K562 (cell line): ENCODE data around the gene DTX3. TPM values are rescaled to one million over a fixed set of nuclear protein-coding genes. Genes with fewer than 3 reads are reported as not detected.
A peak's percentile ranks its signal among the peaks of the same experiment; 100 is the strongest.

Source experiments
- ATAC-seq: fragments of 200-7000 bp; cut with Tn5 transposase; 3 replicates; pipeline ENCODE4 v1.9.1; 2020; ENCODE audit warnings: moderate library complexity
- Bru-seq: library from RNA; stranded (reverse); fragments of 400-500 nt; gene quantifications from one replicate; lab custom pipeline; 2021; lab: Mats Ljungman, UMichigan
- BruChase-seq, 2 experiments: library from RNA; stranded (reverse); fragments of 400-500 nt; gene quantifications; one replicate each; lab custom pipeline; 2021; lab: Mats Ljungman, UMichigan
- BruUV-seq: library from RNA; stranded (reverse); fragments of 400-500 nt; replicated peaks from 2 replicates; lab custom pipeline; 2021; lab: Mats Ljungman, UMichigan
- CTCF ChIA-PET: fragments of 300-600 bp; formaldehyde crosslinking; extraction: SDS; loops from one replicate; lab custom pipeline; 2021; ENCODE audit warnings: low intra/inter-chr PET ratio; lab: Yijun Ruan, JAX
- POLR2A ChIA-PET: fragments of 300-600, 350-650 bp; sonication (Branson Sonifier 250); formaldehyde crosslinking; extraction: SDS; loops from one replicate; lab custom pipeline; 2021; ENCODE audit warnings: antibody characterized with exemption, inconsistent platforms; lab: Yijun Ruan, JAX
- DNase-seq, 4 experiments: peaks; one replicate each; pipeline versions ENCODE4 v3.0.0 to v3.0.0-alpha.2; 2011 to 2018; ENCODE audit warnings: low spot score in 3 of 4, mixed read lengths in 3 of 4; ENCODE audit errors: extremely low read depth in 1 of 4
- FAIRE-seq: peaks from 2 replicates; lab custom pipeline; 2011; peaks lifted over from hg19 to GRCh38; lab: Jason Lieb, UNC
- H2AFZ ChIP-seq: 2 replicates; pipeline ENCODE4 v1.6.0; 2011; ENCODE audit warnings: low read depth, low read length, control low read depth, inconsistent platforms
- H3K27ac ChIP-seq: fragments of 200-600 bp; 3 replicates; pipeline ENCODE4 v1.8.0; 2011; ENCODE audit warnings: low read depth, mild to moderate bottlenecking, control low read depth, inconsistent platforms, low read length, moderate library complexity, mixed read lengths; ENCODE audit errors: extremely low read depth
- H3K27me3 ChIP-seq, 2 experiments: fragments of 300-600 bp in 1 of 2; 2 replicates in 1 of 2; 3 replicates in 1 of 2; pipeline versions ENCODE4 v1.6.0 to v1.8.0; 2011; ENCODE audit warnings: inconsistent platforms in 2 of 2, low read length in 2 of 2, mild to moderate bottlenecking in 1 of 2, mixed read lengths in 1 of 2, moderate library complexity in 1 of 2; ENCODE audit not compliant: control insufficient read depth in 2 of 2, insufficient read depth in 2 of 2
- H3K36me3 ChIP-seq: fragments of 300-600 bp; 3 replicates; pipeline ENCODE4 v1.8.0; 2011; ENCODE audit warnings: mild to moderate bottlenecking, low read length, inconsistent platforms; ENCODE audit not compliant: control insufficient read depth, insufficient read depth
- H3K4me1 ChIP-seq, 2 experiments: fragments of 200-600 bp in 1 of 2; replicated peaks in 1 of 2; 2 replicates in 1 of 2; 3 replicates in 1 of 2; pipeline versions ENCODE4 v1.5.1 to v1.8.0; 2011; ENCODE audit warnings: inconsistent platforms in 2 of 2, low read length in 2 of 2, mild to moderate bottlenecking in 1 of 2, mixed read lengths in 1 of 2, moderate library complexity in 1 of 2; ENCODE audit not compliant: control insufficient read depth in 2 of 2, insufficient read depth in 2 of 2
- H3K4me2 ChIP-seq: 2 replicates; pipeline ENCODE4 v1.6.1; 2011; ENCODE audit warnings: low read length, control low read depth, inconsistent platforms, mixed read lengths; ENCODE audit not compliant: insufficient read depth
- H3K4me3 ChIP-seq: fragments of 200-600 bp; sonication (generic), shearing (Covaris generic); 2 replicates; pipeline ENCODE4 v1.5.1; 2016; ENCODE audit warnings: control low read depth, inconsistent platforms
- H3K79me2 ChIP-seq: fragments of 200-600 bp; 3 replicates; pipeline ENCODE4 v1.8.0; 2011; ENCODE audit warnings: low read length, inconsistent platforms; ENCODE audit not compliant: control insufficient read depth, insufficient read depth
- H3K9ac ChIP-seq, 2 experiments: 2 replicates each; pipeline versions ENCODE4 v1.6.0 to v1.6.1; 2011; ENCODE audit warnings: low read depth in 2 of 2, low read length in 2 of 2, control low read depth in 1 of 2, inconsistent platforms in 1 of 2, mild to moderate bottlenecking in 1 of 2, mixed read lengths in 1 of 2; ENCODE audit not compliant: insufficient read depth in 1 of 2
- H3K9me1 ChIP-seq: one replicate; pipeline ENCODE4 v1.6.0; 2011; ENCODE audit warnings: inconsistent platforms, mild to moderate bottlenecking, low read length, moderate library complexity; ENCODE audit not compliant: control insufficient read depth, insufficient read depth
- H3K9me3 ChIP-seq: replicated peaks from 2 replicates; pipeline ENCODE4 v1.5.1; 2011; ENCODE audit warnings: low read depth, low read length, inconsistent platforms; ENCODE audit not compliant: control insufficient read depth, insufficient read depth
- H4K20me1 ChIP-seq: replicated peaks from 2 replicates; pipeline ENCODE4 v1.6.1; 2011; ENCODE audit warnings: low read length, inconsistent platforms, mixed read lengths; ENCODE audit not compliant: control insufficient read depth, insufficient read depth
- YY1 ChIP-seq, 3 experiments: IDR thresholded peaks; 2 replicates each; pipeline ENCODE4 v1.6.1; 2011; ENCODE audit warnings: low read length in 2 of 3, mild to moderate bottlenecking in 2 of 3, moderate library complexity in 2 of 3, borderline replicate concordance in 1 of 3, control low read depth in 1 of 3, low read depth in 1 of 3; ENCODE audit not compliant: insufficient read depth in 3 of 3, insufficient replicate concordance in 2 of 3, control insufficient read depth in 1 of 3, insufficient read length in 1 of 3; ENCODE audit errors: extremely low read depth in 1 of 3
- WGBS: fragments of 100-300 bp; shearing (Covaris generic); methylation state at CpG from one replicate; pipeline ENCODE4 v1.1.6; 2016; ENCODE audit warnings: low coverage, mixed read lengths; ENCODE audit not compliant: insufficient coverage; ENCODE audit errors: missing lambda C conversion rate; 5-methylcytosine and 5-hydroxymethylcytosine counted together
- in situ Hi-C: fragments of 300-500 bp; cut with MboI; formaldehyde crosslinking; loops from 4 replicates; pipeline ENCODE4 v1.15.0; 2018; ENCODE audit warnings: inconsistent platforms, mixed read lengths
- intact Hi-C: fragments of 100-400 bp; cut with micrococcal nuclease; formaldehyde crosslinking; loops from 2 replicates; pipeline ENCODE4 v1.14.2; 2022
- long read RNA-seq, 3 experiments: library from polyadenylated mRNA in 2 of 3; library from RNA in 1 of 3; unstranded in 2 of 3; stranded (forward) in 1 of 3; transcript quantifications; one replicate each; pipeline ENCODE4 v2.0.0, GENCODE V29; 2019 to 2022
- polyA minus RNA-seq, 3 experiments: library from RNA; depleted of rRNA, polyadenylated mRNA; stranded (reverse); fragments of >200 nt; gene quantifications; 2 replicates each; pipeline ENCODE4 v1.2.3, GENCODE V29; 2011
- polyA plus RNA-seq, 8 experiments: library from polyadenylated mRNA; depleted of rRNA in 4 of 8; stranded (reverse) in 5 of 8; unstranded in 3 of 8; fragments of >200 nt; fragmentation: Nextera tagmentation in 2 of 8; fragmentation: Illumina TruSeq in 1 of 8; extraction: Ambion mirVana in 2 of 8; extraction: Trizol in 1 of 8; gene quantifications; 2 replicates each; pipeline versions ENCODE4 v1.2.1 to v1.2.3, GENCODE V29; 2011 to 2014; ENCODE audit warnings: inconsistent platforms in 1 of 8, missing spikeins in 1 of 8
- total RNA-seq, 7 experiments: library from RNA; depleted of rRNA in 6 of 7; stranded (reverse); fragments of >200 nt in 6 of 7; fragmentation: Illumina TruSeq in 2 of 7; extraction: Trizol in 2 of 7; gene quantifications; 2 replicates each; pipeline versions ENCODE4 v1.2.1 to v1.2.3, GENCODE V29; 2011 to 2021; ENCODE audit warnings: low replicate concordance in 1 of 7
- TF ChIP-seq, protein P1 (sequence below): sonication (generic); formaldehyde crosslinking; IDR thresholded peaks from 2 replicates; pipeline ENCODE4 v1.8.1; 2023; ENCODE audit warnings: mild to moderate bottlenecking, missing genetic modification reagents

DTX3 gene, protein sequence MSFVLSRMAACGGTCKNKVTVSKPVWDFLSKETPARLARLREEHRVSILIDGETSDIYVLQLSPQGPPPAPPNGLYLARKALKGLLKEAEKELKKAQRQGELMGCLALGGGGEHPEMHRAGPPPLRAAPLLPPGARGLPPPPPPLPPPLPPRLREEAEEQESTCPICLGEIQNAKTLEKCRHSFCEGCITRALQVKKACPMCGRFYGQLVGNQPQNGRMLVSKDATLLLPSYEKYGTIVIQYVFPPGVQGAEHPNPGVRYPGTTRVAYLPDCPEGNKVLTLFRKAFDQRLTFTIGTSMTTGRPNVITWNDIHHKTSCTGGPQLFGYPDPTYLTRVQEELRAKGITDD
- 0.44 and 0.72 TPM in 2 replicates for total RNA-seq (2011; cell fraction: chromatin; rRNA removed; ENCODE audit: low replicate concordance)
- 0.13 TPM in 1 of 2 replicates, not detected in the other for total RNA-seq (2011; cell fraction: nucleolus; rRNA removed)
- 0.29 and 1.1 TPM in 2 replicates for total RNA-seq (2011; cell fraction: nucleoplasm; rRNA removed)
- total RNA-seq (2014; rRNA removed) (not detected in 2 replicates), total RNA-seq (2014; rRNA removed; fragmentation: Illumina TruSeq; extraction: Trizol) (not detected in 2 replicates), total RNA-seq (2015; rRNA removed; fragmentation: Illumina TruSeq; extraction: Trizol) (not detected in 2 replicates), total RNA-seq (2021) (0.09 TPM in 1 of 2 replicates, not detected in the other), polyA plus RNA-seq (2011; rRNA removed) (0.15 TPM in 1 of 2 replicates, not detected in the other), polyA plus RNA-seq (2014; fragmentation: Illumina TruSeq; extraction: Trizol) (not detected in 2 replicates), polyA plus RNA-seq (2014; fragmentation: Nextera tagmentation; extraction: Ambion mirVana) (under 1 TPM; 0.03 to 0.06 TPM), polyA plus RNA-seq (2014; rRNA removed) (not detected in 2 replicates), polyA minus RNA-seq (2011; rRNA and poly(A)+ RNA removed) (not detected in 2 replicates), Bru-seq, nascent RNA (percentile 17 among the genes with signal in this experiment), BruChase-seq, experiment 1, labeled RNA remaining after a 2-hour chase (percentile 18 among the genes with signal in this experiment), BruChase-seq, experiment 2, labeled RNA remaining after a 6-hour chase (percentile 13 among the genes with signal in this experiment)
- 0.03 and 0.04 TPM in 2 replicates for polyA plus RNA-seq (2011; cell fraction: cytosol; rRNA removed)
- polyA plus RNA-seq (2011; cell fraction: nucleus; rRNA removed), result 0.53 and 0.62 TPM in 2 replicates
- polyA plus RNA-seq (2012), result 0.05 TPM in 1 of 2 replicates, not detected in the other
- not detected in 2 replicates for polyA minus RNA-seq (2011; cell fraction: cytosol; rRNA and poly(A)+ RNA removed)
- 0.13 TPM in 1 of 2 replicates, not detected in the other for polyA minus RNA-seq (2011; cell fraction: nucleus; rRNA and poly(A)+ RNA removed)
- long read RNA-seq, experiment 1, result 0 reads
- long read RNA-seq, experiment 2, result 0 reads
- long read RNA-seq, experiment 3, result 0 reads

DNA sequence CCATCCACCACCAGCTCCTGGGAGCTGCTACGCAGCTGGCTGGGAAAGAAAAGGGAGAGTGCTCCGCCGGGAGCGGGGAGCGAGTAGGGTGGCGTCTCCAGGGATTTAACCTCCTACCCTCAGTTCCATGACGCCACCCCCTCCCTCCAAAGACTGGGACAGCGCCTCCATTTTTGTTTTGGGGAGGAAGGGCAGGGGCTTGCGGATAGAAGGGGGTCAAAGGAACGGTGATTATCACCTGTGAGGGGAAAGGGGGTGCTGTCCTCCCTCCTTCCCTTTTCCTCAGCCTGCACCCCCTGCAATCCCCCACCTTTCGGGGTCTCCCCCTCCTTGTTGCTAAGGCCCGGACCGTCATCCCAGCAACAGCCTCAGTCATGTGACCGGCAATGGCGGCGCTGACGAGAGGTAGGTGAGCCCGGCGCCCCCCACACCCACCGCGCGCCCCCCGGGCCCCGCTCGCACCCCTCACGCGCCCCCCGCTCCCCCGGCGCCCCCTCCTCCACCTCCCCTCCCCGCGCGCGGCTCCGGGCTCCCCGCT is at the start of gene DTX3:
DTX3 (plus strand) TSS at position 371 of the 538 bp plus-strand sequence. CDS start 1,694 bp downstream, outside the sequence.
- DNase-seq, result no peak
- CTCF ChIA-PET, result no interaction called here
- no peak within 1 kb of the TSS for H3K27ac ChIP-seq
- no peaks in the 10 kb centered on the region for H3K27me3 ChIP-seq
- TF ChIP-seq YY1 (IDR thresholded peaks at IDR 0.05; ENCODE audit: borderline replicate concordance in 1 of 3, control insufficient read depth in 1 of 3, extremely low read depth in 1 of 3, insufficient read depth in 3 of 3, insufficient read length in 1 of 3, insufficient replicate concordance in 2 of 3, low read depth in 1 of 3, low read length in 2 of 3), result peak in 1 of 3 experiments; percentile 28
- TF ChIP-seq, protein P1, sequence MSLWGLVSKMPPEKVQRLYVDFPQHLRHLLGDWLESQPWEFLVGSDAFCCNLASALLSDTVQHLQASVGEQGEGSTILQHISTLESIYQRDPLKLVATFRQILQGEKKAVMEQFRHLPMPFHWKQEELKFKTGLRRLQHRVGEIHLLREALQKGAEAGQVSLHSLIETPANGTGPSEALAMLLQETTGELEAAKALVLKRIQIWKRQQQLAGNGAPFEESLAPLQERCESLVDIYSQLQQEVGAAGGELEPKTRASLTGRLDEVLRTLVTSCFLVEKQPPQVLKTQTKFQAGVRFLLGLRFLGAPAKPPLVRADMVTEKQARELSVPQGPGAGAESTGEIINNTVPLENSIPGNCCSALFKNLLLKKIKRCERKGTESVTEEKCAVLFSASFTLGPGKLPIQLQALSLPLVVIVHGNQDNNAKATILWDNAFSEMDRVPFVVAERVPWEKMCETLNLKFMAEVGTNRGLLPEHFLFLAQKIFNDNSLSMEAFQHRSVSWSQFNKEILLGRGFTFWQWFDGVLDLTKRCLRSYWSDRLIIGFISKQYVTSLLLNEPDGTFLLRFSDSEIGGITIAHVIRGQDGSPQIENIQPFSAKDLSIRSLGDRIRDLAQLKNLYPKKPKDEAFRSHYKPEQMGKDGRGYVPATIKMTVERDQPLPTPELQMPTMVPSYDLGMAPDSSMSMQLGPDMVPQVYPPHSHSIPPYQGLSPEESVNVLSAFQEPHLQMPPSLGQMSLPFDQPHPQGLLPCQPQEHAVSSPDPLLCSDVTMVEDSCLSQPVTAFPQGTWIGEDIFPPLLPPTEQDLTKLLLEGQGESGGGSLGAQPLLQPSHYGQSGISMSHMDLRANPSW (CRISPR knock-in tag), result no peak
- BruUV-seq, result no TSS peak
- H2AFZ ChIP-seq, result no peak within 1 kb of the TSS
- no peak within 1 kb of the TSS for H3K4me3 ChIP-seq
- H3K4me1 ChIP-seq, result peaks cover 17 to 20% of the 10 kb centered on the region in 2 experiments
- FAIRE-seq, result no peak
- no peaks in the 10 kb centered on the region for H3K9me1 ChIP-seq
- no peaks in the 10 kb centered on the region for H4K20me1 ChIP-seq
- peaks cover 32% of the 10 kb centered on the region; the same call in 2 of the 3 replicates for H3K36me3 ChIP-seq
- POLR2A ChIA-PET, result interaction anchor here (0.6 to 1.2 kb wide), 4 partner anchors 8 to 84 kb away, joined by 3 to 7 read pairs (median 3); partner anchors contain the start of gene DDIT3
- no peaks in the 10 kb centered on the region for H3K79me2 ChIP-seq
- intact Hi-C loops, result no loop called here
- in situ Hi-C loops, result no loop called here
- no peaks in the 10 kb centered on the region for H3K9me3 ChIP-seq
- H3K4me2 ChIP-seq, result peak within 1 kb of the TSS; percentile 7; the same call in 1 of the 2 replicates
- peak within 1 kb of the TSS in 1 of 2 experiments; percentile 4; a peak in 1 of 4 replicates for H3K9ac ChIP-seq
- ATAC-seq, result no peak
- 65% methylated on average over 5 of the region's 36 CpGs for WGBS
